ENCODE data around the gene TMEM225.
A peak's percentile ranks its signal among the peaks of the same experiment; 100 is the strongest.

TMEM225 gene

GRCh38 chr11:123859731-123860130 lies 25.7 kb downstream of the TMEM225 start:
- Histone ChIP-seq H3K9ac (ENCODE audit: low read depth, low read length) (0 out of 2 replicates have a peak overlapping the region, but pooled peaks have one; percentile 5), H3K36me3 (ENCODE audit: insufficient read depth, low read depth, low read length) (no peaks in the 10 kb centered on the region), H3K9me3 (ENCODE audit: insufficient read depth, low read depth, low read length) (peaks cover 4% of the 10 kb centered on the region; the same call in 1 of the 2 replicates), H3K27me3 (ENCODE audit: insufficient read depth, low read length) (no peaks in the 10 kb centered on the region), H3K4me3 (ENCODE audit: low read length) (peak overlapping the region; percentile 36; the same call in 1 of the 2 replicates), H3K27ac (ENCODE audit: low read length) (no peak overlapping the region), H3K4me1 (ENCODE audit: insufficient read depth, low read length) (peaks cover 35% of the 10 kb centered on the region; the same call in 1 of the 2 replicates)

GRCh38 chr11:123856444-123856843 lies 29.0 kb downstream of the TMEM225 start:
- Histone ChIP-seq H3K36me3 (ENCODE audit: insufficient read depth, low read depth, low read length) (no peaks in the 10 kb centered on the region), H3K27me3 (ENCODE audit: insufficient read depth, low read length) (no peaks in the 10 kb centered on the region), H3K4me1 (ENCODE audit: insufficient read depth, low read length) (peaks cover 27% of the 10 kb centered on the region), H3K9me3 (ENCODE audit: insufficient read depth, low read depth, low read length) (peaks cover 4% of the 10 kb centered on the region; the same call in 1 of the 2 replicates), H3K9ac (ENCODE audit: low read depth, low read length) (no peak overlapping the region), H3K27ac (ENCODE audit: low read length) (no peak overlapping the region), H3K4me3 (ENCODE audit: low read length) (no peak overlapping the region)

- Histone ChIP-seq H3K27me3 (ENCODE audit: insufficient read depth, low read length) (no peaks in the 10 kb centered on the region), H3K9me3 (ENCODE audit: insufficient read depth, low read depth, low read length) (peaks cover 4% of the 10 kb centered on the region; the same call in 1 of the 2 replicates), H3K36me3 (ENCODE audit: insufficient read depth, low read depth, low read length) (no peaks in the 10 kb centered on the region), H3K9ac (ENCODE audit: low read depth, low read length) (no peak overlapping the region), H3K4me1 (ENCODE audit: insufficient read depth, low read length) (peaks cover 5% of the 10 kb centered on the region), H3K27ac (ENCODE audit: low read length) (no peak overlapping the region), H3K4me3 (ENCODE audit: low read length) (no peak overlapping the region)
Observed at GRCh38 chr11:123853038-123853437, 32.4 kb downstream of the TMEM225 start.

GRCh38 chr11:123852321-123852720 lies 33.1 kb downstream of the TMEM225 start:
- no peak overlapping the region for H3K27ac ChIP-seq (ENCODE audit: low read length)
- peaks cover 5% of the 10 kb centered on the region for H3K4me1 ChIP-seq (ENCODE audit: insufficient read depth, low read length)
- H3K27me3 ChIP-seq (ENCODE audit: insufficient read depth, low read length) = no peaks in the 10 kb centered on the region
- peaks cover 4% of the 10 kb centered on the region; the same call in 1 of the 2 replicates for H3K9me3 ChIP-seq (ENCODE audit: insufficient read depth, low read depth, low read length)
- H3K9ac ChIP-seq (ENCODE audit: low read depth, low read length) = no peak overlapping the region
- H3K36me3 ChIP-seq (ENCODE audit: insufficient read depth, low read depth, low read length) = no peaks in the 10 kb centered on the region
- H3K4me3 ChIP-seq (ENCODE audit: low read length) = no peak overlapping the region

- Histone ChIP-seq H3K9me3 (ENCODE audit: insufficient read depth, low read depth, low read length) (no peaks in the 10 kb centered on the region), H3K4me1 (ENCODE audit: insufficient read depth, low read length) (peaks cover 5% of the 10 kb centered on the region), H3K27me3 (ENCODE audit: insufficient read depth, low read length) (no peaks in the 10 kb centered on the region), H3K27ac (ENCODE audit: low read length) (no peak overlapping the region), H3K4me3 (ENCODE audit: low read length) (no peak overlapping the region), H3K9ac (ENCODE audit: low read depth, low read length) (no peak overlapping the region), H3K36me3 (ENCODE audit: insufficient read depth, low read depth, low read length) (no peaks in the 10 kb centered on the region)
Observed at GRCh38 chr11:123851110-123851509, 34.4 kb downstream of the TMEM225 start.

- Histone ChIP-seq H3K4me1 (ENCODE audit: insufficient read depth, low read length) (no peaks in the 10 kb centered on the region), H3K27me3 (ENCODE audit: insufficient read depth, low read length) (no peaks in the 10 kb centered on the region), H3K4me3 (ENCODE audit: low read length) (no peak overlapping the region), H3K27ac (ENCODE audit: low read length) (no peak overlapping the region), H3K9ac (ENCODE audit: low read depth, low read length) (no peak overlapping the region), H3K9me3 (ENCODE audit: insufficient read depth, low read depth, low read length) (no peaks in the 10 kb centered on the region; the same call in 1 of the 2 replicates), H3K36me3 (ENCODE audit: insufficient read depth, low read depth, low read length) (no peaks in the 10 kb centered on the region)
Observed at GRCh38 chr11:123841174-123841573, 44.3 kb downstream of the TMEM225 start.

GRCh38 chr11:123839131-123839530 lies 46.3 kb downstream of the TMEM225 start:
- H3K36me3 ChIP-seq (ENCODE audit: insufficient read depth, low read depth, low read length) = no peaks in the 10 kb centered on the region
- no peaks in the 10 kb centered on the region for H3K27me3 ChIP-seq (ENCODE audit: insufficient read depth, low read length)
- H3K4me3 ChIP-seq (ENCODE audit: low read length) = no peak overlapping the region
- H3K27ac ChIP-seq (ENCODE audit: low read length) = no peak overlapping the region
- no peaks in the 10 kb centered on the region for H3K4me1 ChIP-seq (ENCODE audit: insufficient read depth, low read length)
- H3K9me3 ChIP-seq (ENCODE audit: insufficient read depth, low read depth, low read length) = no peaks in the 10 kb centered on the region; the same call in 1 of the 2 replicates
- H3K9ac ChIP-seq (ENCODE audit: low read depth, low read length) = no peak overlapping the region

- no peak overlapping the region for H3K27ac ChIP-seq (ENCODE audit: low read length)
- H3K4me1 ChIP-seq (ENCODE audit: insufficient read depth, low read length) = no peaks in the 10 kb centered on the region
- H3K9me3 ChIP-seq (ENCODE audit: insufficient read depth, low read depth, low read length) = no peaks in the 10 kb centered on the region; the same call in 1 of the 2 replicates
- H3K4me3 ChIP-seq (ENCODE audit: low read length) = no peak overlapping the region
- no peak overlapping the region for H3K9ac ChIP-seq (ENCODE audit: low read depth, low read length)
- no peaks in the 10 kb centered on the region for H3K27me3 ChIP-seq (ENCODE audit: insufficient read depth, low read length)
- H3K36me3 ChIP-seq (ENCODE audit: insufficient read depth, low read depth, low read length) = no peaks in the 10 kb centered on the region
Observed at GRCh38 chr11:123838659-123839058, 46.8 kb downstream of the TMEM225 start.

- Histone ChIP-seq H3K4me3 (ENCODE audit: low read length) (no peak overlapping the region), H3K27me3 (ENCODE audit: insufficient read depth, low read length) (no peaks in the 10 kb centered on the region), H3K9ac (ENCODE audit: low read depth, low read length) (no peak overlapping the region), H3K36me3 (ENCODE audit: insufficient read depth, low read depth, low read length) (no peaks in the 10 kb centered on the region), H3K27ac (ENCODE audit: low read length) (no peak overlapping the region), H3K4me1 (ENCODE audit: insufficient read depth, low read length) (no peaks in the 10 kb centered on the region), H3K9me3 (ENCODE audit: insufficient read depth, low read depth, low read length) (no peaks in the 10 kb centered on the region; the same call in 1 of the 2 replicates)
Observed at GRCh38 chr11:123838199-123838598, 47.3 kb downstream of the TMEM225 start.

- no peaks in the 10 kb centered on the region for H3K4me1 ChIP-seq (ENCODE audit: insufficient read depth, low read length)
- no peak overlapping the region for H3K9ac ChIP-seq (ENCODE audit: low read depth, low read length)
- no peak overlapping the region for H3K4me3 ChIP-seq (ENCODE audit: low read length)
- H3K27ac ChIP-seq (ENCODE audit: low read length) = no peak overlapping the region
- no peaks in the 10 kb centered on the region for H3K36me3 ChIP-seq (ENCODE audit: insufficient read depth, low read depth, low read length)
- H3K9me3 ChIP-seq (ENCODE audit: insufficient read depth, low read depth, low read length) = no peaks in the 10 kb centered on the region
- H3K27me3 ChIP-seq (ENCODE audit: insufficient read depth, low read length) = no peaks in the 10 kb centered on the region
Observed at GRCh38 chr11:123833095-123833494, 52.4 kb downstream of the TMEM225 start.

Data from iPS-20b (cell line).